NCI-H510A (cell line): ENCODE data around the gene AKAP1.
"Not testable (repeated sequence)": the region's sequence is repeated elsewhere in the genome, so short reads cannot be mapped to it uniquely, and the experiment has no call there.

Experiments used
- DNase-seq: peaks from one replicate; lab custom pipeline; 2025; lab: John Stamatoyannopoulos, UW

The AKAP1 gene

GRCh38 chr17:57075193-57075592 lies 9.9 kb upstream of the AKAP1 start:
- DNase-seq, result no peak

GRCh38 chr17:57075785-57076184 lies 9.3 kb upstream of the AKAP1 start:
- no peak for DNase-seq

GRCh38 chr17:57077000-57077399 lies 8.0 kb upstream of the AKAP1 start:
- DNase-seq, result no peak

- DNase-seq, result no peak
These were observed 6.8 kb upstream of the AKAP1 start for GRCh38 chr17:57078274-57078673.

GRCh38 chr17:57080718-57081117 lies 4.3 kb upstream of the AKAP1 start:
- DNase-seq, result no peak

- DNase-seq, result no peak
These were observed 2.6 kb upstream of the AKAP1 start for GRCh38 chr17:57082441-57082840.

- no peak for DNase-seq
These were observed 665 bp upstream of the AKAP1 start for GRCh38 chr17:57084361-57084801.

- peak; percentile 46 for DNase-seq
These were observed 512 bp downstream of the AKAP1 start for GRCh38 chr17:57085448-57086068.

- DNase-seq, result no peak
These were observed 1.3 kb downstream of the AKAP1 start for GRCh38 chr17:57086069-57086930.

- DNase-seq, result no peak
These were observed 3.3 kb downstream of the AKAP1 start for GRCh38 chr17:57088298-57088697.

- DNase-seq, result no peak
These were observed 4.3 kb downstream of the AKAP1 start for GRCh38 chr17:57089391-57089790.

- DNase-seq, result no peak
These were observed 5.6 kb downstream of the AKAP1 start for GRCh38 chr17:57090560-57091185.

GRCh38 chr17:57091186-57091618 lies 6.2 kb downstream of the AKAP1 start:
- DNase-seq, result no peak

GRCh38 chr17:57092171-57092570 lies 7.1 kb downstream of the AKAP1 start:
- DNase-seq, result no peak

GRCh38 chr17:57092779-57093178 lies 7.7 kb downstream of the AKAP1 start:
- no peak for DNase-seq

- DNase-seq, result no peak
These were observed 11.6 kb downstream of the AKAP1 start for GRCh38 chr17:57096472-57097202.

- no peak for DNase-seq
These were observed 12.9 kb downstream of the AKAP1 start for GRCh38 chr17:57097832-57098421.

- no peak for DNase-seq
These were observed 14.1 kb downstream of the AKAP1 start for GRCh38 chr17:57099165-57099564.

- no peak for DNase-seq
These were observed 17.1 kb downstream of the AKAP1 start for GRCh38 chr17:57102122-57102521.

GRCh38 chr17:57102660-57103059 lies 17.6 kb downstream of the AKAP1 start:
- not testable (repeated sequence) for DNase-seq

GRCh38 chr17:57104461-57105175 lies 19.6 kb downstream of the AKAP1 start:
- DNase-seq, result no peak
